LNCAP (cell line): ENCODE results near the gene SPINDOC.

Experiments used
- TF ChIP-seq, protein P1 (sequence below): fragments of 450-650 bp; IDR thresholded peaks from 2 replicates; pipeline ENCODE4 v1.5.1; 2017; ENCODE audit warnings: mild to moderate bottlenecking

The SPINDOC gene

DNA sequence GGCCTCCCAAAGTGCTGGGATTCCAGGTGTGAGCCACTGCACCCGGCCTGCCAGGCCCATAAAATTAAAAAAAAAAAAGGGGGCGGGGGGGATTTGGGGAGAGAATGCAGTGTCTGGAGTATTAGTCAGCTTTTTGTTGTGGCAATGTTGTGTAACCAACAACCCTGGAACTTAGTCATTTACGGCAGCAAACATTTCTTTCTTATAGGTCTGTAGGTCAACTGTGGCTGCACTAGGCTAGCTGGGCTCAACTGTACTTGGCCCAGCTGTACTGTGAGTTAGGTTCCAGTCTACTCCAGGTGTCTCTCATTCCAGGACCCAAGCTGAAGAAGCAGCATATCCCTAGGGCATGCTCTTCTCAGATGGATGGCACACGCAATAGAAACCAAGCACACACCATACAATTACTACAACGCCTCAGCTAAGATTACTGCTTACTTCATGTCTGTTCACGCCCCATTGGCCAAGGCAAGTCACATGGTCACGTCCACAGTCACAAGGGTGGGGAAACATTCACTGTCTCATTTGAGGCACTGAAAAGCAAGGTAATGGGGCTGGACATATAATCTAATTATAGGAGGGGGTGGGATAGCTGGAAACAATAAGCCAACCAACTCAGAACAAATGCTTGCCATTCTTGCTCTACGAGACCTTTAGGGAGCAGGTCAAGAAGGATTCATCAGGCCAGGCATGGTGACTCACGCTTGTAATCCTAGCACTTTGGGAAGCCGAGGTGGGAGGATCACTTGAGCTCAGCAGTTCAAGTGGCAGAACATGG lies 10.4 kb upstream of the SPINDOC start:
- TF ChIP-seq, protein P1, sequence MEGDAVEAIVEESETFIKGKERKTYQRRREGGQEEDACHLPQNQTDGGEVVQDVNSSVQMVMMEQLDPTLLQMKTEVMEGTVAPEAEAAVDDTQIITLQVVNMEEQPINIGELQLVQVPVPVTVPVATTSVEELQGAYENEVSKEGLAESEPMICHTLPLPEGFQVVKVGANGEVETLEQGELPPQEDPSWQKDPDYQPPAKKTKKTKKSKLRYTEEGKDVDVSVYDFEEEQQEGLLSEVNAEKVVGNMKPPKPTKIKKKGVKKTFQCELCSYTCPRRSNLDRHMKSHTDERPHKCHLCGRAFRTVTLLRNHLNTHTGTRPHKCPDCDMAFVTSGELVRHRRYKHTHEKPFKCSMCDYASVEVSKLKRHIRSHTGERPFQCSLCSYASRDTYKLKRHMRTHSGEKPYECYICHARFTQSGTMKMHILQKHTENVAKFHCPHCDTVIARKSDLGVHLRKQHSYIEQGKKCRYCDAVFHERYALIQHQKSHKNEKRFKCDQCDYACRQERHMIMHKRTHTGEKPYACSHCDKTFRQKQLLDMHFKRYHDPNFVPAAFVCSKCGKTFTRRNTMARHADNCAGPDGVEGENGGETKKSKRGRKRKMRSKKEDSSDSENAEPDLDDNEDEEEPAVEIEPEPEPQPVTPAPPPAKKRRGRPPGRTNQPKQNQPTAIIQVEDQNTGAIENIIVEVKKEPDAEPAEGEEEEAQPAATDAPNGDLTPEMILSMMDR = no peak

DNA sequence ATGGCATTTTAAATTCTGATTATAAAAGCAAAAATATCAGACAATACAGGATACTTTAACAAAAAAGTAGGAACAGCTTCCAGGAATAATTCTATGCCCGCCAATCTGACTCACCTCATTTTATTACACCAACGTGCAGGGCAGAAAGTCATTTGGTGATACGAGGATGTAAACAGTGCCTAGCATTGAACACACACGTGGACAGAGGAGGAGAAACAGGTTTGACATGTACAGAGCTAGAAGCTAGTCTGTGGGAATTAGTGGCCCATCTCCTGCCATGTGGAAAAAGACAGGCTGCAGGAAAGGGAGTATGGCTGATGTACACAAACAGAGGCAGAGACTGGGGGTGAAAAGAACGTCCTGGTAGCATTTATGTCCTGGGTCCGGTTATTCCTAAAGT lies 9.0 kb upstream of the SPINDOC start:
- TF ChIP-seq, protein P1 = no peak

DNA sequence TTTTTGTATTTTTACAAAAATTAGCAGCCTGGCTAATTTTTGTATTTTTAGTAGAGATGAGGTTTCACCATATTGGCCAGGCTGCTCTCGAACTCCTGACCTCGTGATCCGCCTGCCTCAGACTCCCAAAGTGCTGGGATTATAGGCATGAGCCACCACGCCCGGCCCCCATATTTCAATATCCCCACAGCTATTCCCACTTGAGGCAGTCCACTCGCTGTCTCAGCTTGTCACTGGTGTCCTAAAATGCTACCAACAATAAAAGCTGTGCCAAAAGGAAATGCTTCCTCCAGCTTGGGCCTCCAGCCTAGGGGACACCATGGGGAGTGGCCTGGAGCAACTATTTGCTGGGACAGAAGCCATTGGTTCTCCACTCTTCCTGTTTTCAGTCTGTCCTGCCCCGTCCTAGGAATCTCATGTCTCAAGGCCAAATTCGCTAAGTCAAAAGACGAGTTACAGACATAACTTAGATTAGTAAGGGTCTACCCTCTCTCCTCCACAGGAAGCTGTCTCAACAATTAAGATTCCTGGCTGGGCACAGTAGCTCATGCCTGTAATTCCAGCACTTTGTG lies 7.3 kb upstream of the SPINDOC start:
- TF ChIP-seq, protein P1 = no peak

DNA sequence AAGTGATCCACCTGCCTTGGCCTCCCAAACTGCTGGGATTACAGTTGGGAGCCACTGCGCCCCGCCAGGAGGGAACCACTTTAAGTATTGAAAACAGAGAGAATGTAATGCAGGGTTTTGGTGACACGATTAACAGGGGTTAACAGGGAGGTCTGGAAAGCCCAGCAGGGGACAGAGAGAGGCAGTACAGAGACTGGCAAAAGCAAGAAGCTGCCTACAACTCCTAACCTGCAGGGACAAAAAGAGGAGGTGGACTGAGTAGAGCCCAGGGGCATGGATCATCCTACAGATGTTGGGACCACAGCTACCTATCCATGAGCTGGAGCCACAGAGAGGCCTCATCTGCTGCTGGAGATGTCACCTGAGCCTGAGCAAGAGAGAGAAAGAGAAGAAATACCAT lies 1.7 kb upstream of the SPINDOC start:
- TF ChIP-seq, protein P1 = no peak

DNA sequence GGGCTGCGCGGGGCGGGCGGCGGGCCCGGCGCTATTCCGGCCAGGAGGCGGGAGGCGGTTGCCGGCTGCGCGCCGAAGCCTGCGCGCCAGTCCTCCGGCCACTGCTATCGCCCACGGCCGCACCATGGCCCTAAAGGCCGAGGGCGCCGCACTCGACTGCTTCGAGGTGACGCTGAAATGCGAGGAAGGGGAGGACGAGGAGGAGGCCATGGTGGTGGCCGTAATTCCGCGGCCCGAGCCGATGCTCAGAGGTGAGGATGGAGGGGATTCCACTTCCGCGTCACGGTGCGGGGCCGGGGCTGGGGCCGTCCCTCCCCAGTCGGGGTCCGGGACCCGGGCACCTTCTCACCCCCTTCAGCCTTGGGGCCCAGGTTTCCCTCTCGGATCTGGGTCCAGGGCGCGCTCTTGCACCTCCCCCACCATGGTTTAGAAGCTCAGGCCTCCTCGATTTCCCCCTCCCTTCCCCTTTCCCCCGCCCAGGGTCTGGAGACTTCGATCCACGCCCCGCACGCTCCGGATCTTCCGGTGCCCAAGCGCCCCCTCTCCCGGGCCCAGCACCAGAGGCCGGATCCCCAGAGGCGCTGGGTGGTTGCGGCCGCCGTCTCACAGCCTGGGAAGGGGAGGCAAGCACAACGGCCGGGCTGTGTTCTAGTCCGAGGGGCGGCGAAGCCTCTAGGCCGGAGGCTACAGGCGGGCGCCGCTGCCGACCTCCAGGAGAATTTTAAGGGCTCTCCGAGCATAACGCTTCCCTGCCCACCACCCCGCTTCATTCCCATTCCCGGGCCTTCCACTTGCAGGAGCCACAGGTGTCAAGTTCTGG lies 517 bp downstream of the SPINDOC start:
- TF ChIP-seq, protein P1 = no peak

DNA sequence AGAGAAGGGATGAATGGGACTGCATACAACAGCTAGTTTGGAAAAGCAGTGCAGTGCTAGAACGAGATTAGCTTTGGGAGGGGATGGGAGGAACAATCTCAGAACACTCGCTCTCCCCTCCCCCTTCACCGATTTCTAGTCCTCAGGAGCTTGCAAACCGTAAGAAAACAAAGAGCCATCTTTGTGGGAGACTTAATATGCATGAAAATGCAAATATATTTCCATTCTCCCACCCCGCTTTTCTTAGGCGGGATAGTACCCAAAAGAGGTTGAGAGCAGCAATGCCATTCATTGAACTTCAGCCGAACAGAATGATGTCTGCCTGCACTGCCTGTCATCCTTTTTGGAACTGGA lies 1.1 kb downstream of the SPINDOC start:
- TF ChIP-seq, protein P1 = no peak

DNA sequence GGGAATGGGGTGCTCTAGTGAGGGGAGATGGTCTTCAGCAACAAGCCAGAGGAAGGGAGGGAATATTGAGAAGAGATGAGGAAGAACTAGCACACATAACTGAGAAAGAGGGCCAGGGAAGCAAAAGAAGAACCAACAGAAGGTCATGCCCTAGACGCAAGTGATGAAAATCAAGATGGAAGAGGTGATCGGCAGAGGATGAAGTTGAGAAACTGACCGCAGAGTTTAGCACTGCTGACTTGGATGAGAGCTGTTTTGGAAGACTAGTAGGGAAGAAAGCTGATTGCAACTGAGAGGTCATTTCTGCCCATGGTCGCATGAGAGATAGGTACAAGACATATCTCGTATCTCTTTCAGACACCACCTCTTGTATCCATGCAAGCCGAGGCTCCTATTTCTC lies 2.9 kb downstream of the SPINDOC start:
- TF ChIP-seq, protein P1 = no peak
